Heart left ventricle (tissue), 13 donors: ENCODE measurements around the gene ZMIZ1.

Experiments used
- POLR2A ChIP-seq, 2 donors: fragments of 450-650 bp; IDR thresholded peaks; one replicate each; pipeline ENCODE4 v1.6.1; 2017; ENCODE audit warnings: antibody characterized with exemption in 2 of 2, mild to moderate bottlenecking in 2 of 2, moderate library complexity in 2 of 2
- TF ChIP-seq, protein P1 (sequence below), 12 donors: fragments of 200-600 bp; sonication (generic) in 4 of 12; IDR thresholded peaks; one replicate each; pipeline versions ENCODE4 v1.5.0 to v1.8.0; 2018 to 2022; ENCODE audit warnings: antibody characterized with exemption in 12 of 12, mild to moderate bottlenecking in 5 of 12
- donor health status: ischemic (EF 13 %, LVEDD 7.1; RV severe dilation, severe dysfunction).
- donor health status: DM: no; HTN: yes; CAD: no.
- donor health status: DM: no; HTN: no; CAD: no.
- donor health status: ischemic (EF 25% LVEDD 6.9; RV normal size, moderate dysfunction).
- donor health status: ischemic (EF 25% LVEDD 5.7; RV mildly dilated, moderate dysfunction).
- donor health status: ischemic (EF 35%, LVEDD 5.7; RV mildly dilated, moderate dysfunction).
- donor health status: nonischemic (EF 11% LVEDD 7.7; RV severe dilation, severe dysfunction).
- donor health status: DM: yes; HTN: yes; CAD: no.
- donor health status: PGD.
- donor health status: ischemic (EF 29% LVEDD 5.4; RV normal size, mild dysfunction).
- donor health status: nonischemic (EF 23%, LVEDD 6.1; RV moderate dilation, normal function).

DNA sequence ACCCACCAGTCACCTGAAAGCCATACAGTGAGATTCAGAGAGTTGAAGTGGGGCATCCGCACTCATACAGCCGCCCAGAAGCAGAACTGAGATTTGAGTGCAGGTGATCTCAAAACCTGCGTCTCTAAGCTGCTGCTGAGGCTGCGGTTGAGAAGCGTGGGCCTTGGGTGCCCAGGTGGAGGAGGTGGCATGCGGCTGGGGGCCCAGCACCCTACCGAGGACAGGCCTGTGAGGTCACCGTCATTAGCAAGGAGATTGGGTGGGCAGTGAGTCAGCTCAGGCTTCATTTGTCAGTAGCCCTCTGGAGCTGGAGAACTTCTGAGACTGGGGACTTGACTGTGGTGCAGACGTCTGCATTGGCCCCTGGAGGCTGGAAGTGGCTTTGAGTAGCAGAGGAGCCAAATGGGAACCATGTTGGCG is 29.8 kb downstream of the ZMIZ1 start:
- TF ChIP-seq, protein P1, sequence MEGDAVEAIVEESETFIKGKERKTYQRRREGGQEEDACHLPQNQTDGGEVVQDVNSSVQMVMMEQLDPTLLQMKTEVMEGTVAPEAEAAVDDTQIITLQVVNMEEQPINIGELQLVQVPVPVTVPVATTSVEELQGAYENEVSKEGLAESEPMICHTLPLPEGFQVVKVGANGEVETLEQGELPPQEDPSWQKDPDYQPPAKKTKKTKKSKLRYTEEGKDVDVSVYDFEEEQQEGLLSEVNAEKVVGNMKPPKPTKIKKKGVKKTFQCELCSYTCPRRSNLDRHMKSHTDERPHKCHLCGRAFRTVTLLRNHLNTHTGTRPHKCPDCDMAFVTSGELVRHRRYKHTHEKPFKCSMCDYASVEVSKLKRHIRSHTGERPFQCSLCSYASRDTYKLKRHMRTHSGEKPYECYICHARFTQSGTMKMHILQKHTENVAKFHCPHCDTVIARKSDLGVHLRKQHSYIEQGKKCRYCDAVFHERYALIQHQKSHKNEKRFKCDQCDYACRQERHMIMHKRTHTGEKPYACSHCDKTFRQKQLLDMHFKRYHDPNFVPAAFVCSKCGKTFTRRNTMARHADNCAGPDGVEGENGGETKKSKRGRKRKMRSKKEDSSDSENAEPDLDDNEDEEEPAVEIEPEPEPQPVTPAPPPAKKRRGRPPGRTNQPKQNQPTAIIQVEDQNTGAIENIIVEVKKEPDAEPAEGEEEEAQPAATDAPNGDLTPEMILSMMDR (IDR thresholded peaks at IDR 0.05), result no peak
- no peak for TF ChIP-seq POLR2A (IDR thresholded peaks at IDR 0.05)
